ENCODE data around the gene BRIX1.

GRCh38 chr5:34889394-34889793 lies 26.1 kb upstream of the BRIX1 start:
- TF ChIP-seq, protein P1, sequence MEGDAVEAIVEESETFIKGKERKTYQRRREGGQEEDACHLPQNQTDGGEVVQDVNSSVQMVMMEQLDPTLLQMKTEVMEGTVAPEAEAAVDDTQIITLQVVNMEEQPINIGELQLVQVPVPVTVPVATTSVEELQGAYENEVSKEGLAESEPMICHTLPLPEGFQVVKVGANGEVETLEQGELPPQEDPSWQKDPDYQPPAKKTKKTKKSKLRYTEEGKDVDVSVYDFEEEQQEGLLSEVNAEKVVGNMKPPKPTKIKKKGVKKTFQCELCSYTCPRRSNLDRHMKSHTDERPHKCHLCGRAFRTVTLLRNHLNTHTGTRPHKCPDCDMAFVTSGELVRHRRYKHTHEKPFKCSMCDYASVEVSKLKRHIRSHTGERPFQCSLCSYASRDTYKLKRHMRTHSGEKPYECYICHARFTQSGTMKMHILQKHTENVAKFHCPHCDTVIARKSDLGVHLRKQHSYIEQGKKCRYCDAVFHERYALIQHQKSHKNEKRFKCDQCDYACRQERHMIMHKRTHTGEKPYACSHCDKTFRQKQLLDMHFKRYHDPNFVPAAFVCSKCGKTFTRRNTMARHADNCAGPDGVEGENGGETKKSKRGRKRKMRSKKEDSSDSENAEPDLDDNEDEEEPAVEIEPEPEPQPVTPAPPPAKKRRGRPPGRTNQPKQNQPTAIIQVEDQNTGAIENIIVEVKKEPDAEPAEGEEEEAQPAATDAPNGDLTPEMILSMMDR (IDR thresholded peaks at IDR 0.05), result no peak
- no peak for TF ChIP-seq POLR2A (IDR thresholded peaks at IDR 0.05)

Measured in testis (tissue), 2 donors.